Memory B cell (primary cell): ENCODE data around the gene SBNO2.

Experiments
- ATAC-seq: fragments of 150-1000 bp; cut with Tn5 transposase; 2 replicates; pipeline ENCODE4 v1.10.0; 2021; ENCODE audit warnings: low read depth, mild to moderate bottlenecking, moderate library complexity
- DNase-seq, 2 donors: peaks; one replicate each; pipeline ENCODE4 v3.0.0; 2022; ENCODE audit warnings: low spot score in 2 of 2
- H3K27ac Mint-ChIP-seq: one replicate; pipeline ENCODE4 v1.8.0; 2022; ENCODE audit warnings: mild to moderate bottlenecking, moderate library complexity, mixed read lengths
- H3K27me3 Mint-ChIP-seq: one replicate; pipeline ENCODE4 v1.8.0; 2022; ENCODE audit warnings: mixed read lengths
- H3K36me3 Mint-ChIP-seq: one replicate; pipeline ENCODE4 v1.8.0; 2022; ENCODE audit warnings: mild to moderate bottlenecking, mixed read lengths
- H3K4me1 Mint-ChIP-seq: one replicate; pipeline ENCODE4 v1.8.0; 2022; ENCODE audit warnings: mixed read lengths
- H3K4me3 Mint-ChIP-seq: one replicate; pipeline ENCODE4 v1.8.0; 2022; ENCODE audit warnings: mild to moderate bottlenecking, moderate library complexity, mixed read lengths
- H3K9me3 Mint-ChIP-seq: one replicate; pipeline ENCODE4 v1.8.0; 2022; ENCODE audit warnings: mixed read lengths

Gene SBNO2

DNA sequence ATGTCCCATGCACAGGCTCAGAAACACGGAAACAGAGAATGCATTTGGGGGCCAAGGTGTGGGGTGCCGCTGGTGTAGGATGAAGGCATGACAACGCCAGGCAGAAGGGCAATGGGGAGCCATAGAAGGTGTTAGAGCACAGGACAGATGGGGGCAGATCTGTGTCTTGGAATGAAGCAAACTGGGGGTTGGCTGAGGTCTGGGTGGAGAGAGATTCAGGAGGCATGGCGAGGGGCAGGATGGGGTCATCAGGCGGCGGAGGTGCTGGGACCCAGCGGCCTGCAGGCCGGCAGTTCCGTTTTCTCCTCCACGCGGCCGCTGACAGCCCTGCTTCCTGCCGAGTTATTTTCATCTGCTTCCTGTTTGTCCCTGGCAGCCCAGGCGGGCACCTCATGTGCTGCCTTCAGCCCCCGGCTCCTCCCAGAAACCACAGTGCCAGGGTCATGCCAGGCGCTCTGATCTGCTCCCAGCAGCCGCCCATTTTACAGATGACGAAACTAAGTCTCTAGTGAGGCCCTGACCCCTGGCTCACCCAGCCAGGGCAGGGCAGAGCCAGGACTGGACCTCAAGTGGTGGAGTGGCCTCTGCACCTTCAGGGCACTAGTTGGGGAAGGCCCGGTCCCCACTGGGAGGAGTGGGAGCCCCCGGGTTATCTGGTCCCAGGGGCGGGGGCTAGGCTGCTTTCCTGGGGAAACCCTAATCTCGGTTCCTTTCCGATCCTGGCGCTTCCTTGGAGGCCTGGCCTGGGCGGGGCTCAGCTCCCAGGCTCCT, 104.9 kb downstream of the SBNO2 start:
- peak overlapping the region; percentile 94 for H3K27ac Mint-ChIP-seq
- DNase-seq (peak; percentile 56 to 63), ATAC-seq (peak; percentile 43)
- peaks cover 21% of the 10 kb centered on the region for H3K36me3 Mint-ChIP-seq
- no peaks in the 10 kb centered on the region for H3K9me3 Mint-ChIP-seq
- H3K27me3 Mint-ChIP-seq = no peaks in the 10 kb centered on the region
- peak overlapping the region; percentile 92 for H3K4me3 Mint-ChIP-seq
- H3K4me1 Mint-ChIP-seq = peaks cover 41% of the 10 kb centered on the region

DNA sequence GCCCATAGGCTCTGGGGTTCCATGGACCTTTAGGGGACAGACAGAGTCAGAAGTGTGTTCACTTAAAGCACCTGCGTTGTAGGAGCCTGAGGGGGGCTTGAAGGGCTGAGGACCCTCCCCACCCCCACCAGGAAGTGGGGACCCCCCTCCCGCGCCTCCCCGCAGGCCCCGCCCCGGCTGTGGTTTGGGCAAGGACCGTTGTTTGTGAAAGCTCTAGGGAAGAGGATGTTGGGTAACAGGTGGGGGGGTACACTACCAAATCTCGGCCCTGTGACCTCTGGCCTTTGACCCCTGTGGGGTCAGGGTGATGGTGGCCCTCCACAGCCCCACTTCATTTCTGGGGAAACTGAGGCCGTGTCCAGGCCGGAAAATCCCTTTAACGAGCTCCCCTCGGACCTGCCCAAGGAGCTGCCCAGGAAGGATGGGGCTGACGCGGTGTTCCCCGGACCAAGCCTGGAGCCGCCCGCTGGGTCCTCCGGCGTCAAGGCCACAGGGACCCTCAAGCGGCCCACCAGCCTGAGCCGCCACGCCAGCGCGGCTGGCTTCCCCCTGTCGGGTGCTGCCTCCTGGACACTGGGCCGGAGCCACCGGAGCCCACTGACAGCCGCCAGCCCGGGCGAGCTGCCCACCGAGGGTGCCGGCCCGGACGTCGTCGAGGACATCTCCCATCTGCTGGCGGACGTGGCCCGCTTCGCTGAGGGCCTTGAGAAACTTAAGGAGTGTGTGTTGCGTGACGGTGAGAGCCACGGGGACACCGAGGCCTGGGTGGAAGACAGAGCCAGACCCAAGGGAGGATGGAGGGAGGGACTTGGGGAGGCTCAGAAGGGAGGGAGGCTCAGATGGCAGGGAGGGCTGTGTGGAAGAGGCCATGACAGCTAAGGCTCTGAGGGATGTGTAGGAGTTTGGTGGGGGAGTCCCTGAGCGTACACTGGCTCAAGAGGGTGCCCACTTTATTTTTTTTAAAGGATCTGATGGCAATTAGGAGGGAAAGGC, 105.8 kb downstream of the SBNO2 start:
- no peak for ATAC-seq
- Mint-ChIP-seq H3K27me3 (no peaks in the 10 kb centered on the region), H3K9me3 (no peaks in the 10 kb centered on the region), H3K4me3 (peak overlapping the region; percentile 92), H3K27ac (peak overlapping the region; percentile 94), H3K36me3 (peaks cover 20% of the 10 kb centered on the region), H3K4me1 (peaks cover 43% of the 10 kb centered on the region)
- DNase-seq = peak in 1 of 2 donors; percentile 54

DNA sequence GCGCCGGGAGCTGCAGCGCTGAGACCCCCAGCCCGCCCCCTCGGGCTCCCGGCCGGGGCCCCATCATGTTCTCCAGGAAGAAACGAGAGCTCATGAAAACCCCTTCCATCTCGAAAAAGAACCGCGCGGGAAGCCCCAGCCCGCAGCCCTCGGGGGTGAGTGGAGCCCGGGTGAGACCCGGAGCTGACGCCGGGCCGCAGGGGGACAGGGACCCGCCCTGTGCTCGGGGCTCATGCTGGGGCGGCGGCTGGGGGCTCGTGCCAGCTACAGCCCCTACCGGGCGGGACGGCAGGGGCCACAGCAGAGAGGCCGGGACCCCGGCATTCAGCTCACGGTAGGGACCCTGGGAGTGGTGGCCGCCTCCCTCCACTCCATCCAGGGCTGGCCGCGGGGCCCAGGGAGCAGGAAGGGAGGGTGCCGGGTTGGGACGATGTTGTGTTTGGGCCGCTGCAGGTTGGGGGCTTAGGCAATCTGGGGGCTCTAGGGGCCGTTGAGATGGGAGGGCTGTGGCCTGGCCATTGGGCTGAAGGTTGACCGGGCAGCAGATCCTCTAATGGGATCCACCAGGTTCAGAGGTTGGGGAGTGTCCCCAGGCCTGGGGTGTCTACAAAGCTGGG, 106.6 kb downstream of the SBNO2 start:
- peak overlapping the region; percentile 94 for H3K27ac Mint-ChIP-seq
- no peaks in the 10 kb centered on the region for H3K9me3 Mint-ChIP-seq
- peaks cover 47% of the 10 kb centered on the region for H3K4me1 Mint-ChIP-seq
- peak overlapping the region; percentile 92 for H3K4me3 Mint-ChIP-seq
- DNase-seq (peak; percentile 70 to 73), ATAC-seq (peak; percentile 58)
- H3K27me3 Mint-ChIP-seq = no peaks in the 10 kb centered on the region
- H3K36me3 Mint-ChIP-seq = peaks cover 22% of the 10 kb centered on the region

DNA sequence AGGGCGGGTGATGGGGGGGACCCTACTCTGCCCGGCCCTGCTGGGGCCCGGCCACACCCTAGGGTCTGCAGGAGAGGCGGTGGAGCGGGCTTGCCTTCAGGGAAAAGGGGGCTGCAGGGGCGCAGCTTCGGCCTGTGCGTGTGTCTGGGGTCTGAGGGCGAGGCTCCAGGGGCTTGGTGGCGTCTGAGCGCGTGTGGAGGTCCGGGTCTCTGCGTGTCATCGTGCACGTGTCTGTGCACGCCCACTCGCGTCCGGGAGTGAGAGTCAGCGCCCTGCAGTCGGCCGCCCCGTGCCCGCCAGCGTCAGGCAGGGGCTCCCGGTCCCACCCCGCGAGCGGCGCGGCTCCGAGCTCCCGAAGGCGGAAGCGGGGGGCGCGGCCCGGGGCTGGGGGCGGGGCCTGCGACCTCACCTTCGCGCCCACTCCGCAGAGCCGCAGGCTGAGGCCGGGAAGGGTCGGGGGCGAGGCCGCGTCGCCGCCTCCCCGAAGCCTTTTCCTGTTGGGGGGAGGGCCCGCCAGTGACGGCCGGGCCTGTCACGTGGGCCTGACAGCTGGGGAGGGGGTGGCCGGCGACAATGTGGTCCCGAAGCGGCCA, 107.2 kb downstream of the SBNO2 start, which contains the start of gene ARHGAP45:
ARHGAP45 (plus strand) TSS at position 420 of the 593 bp plus-strand sequence. CDS start 239 bp downstream, outside the sequence.
- Mint-ChIP-seq H3K27me3 (no peaks in the 10 kb centered on the region), H3K27ac (peak within 1 kb of the TSS; percentile 94), H3K4me1 (peaks cover 46% of the 10 kb centered on the region), H3K36me3 (peaks cover 21% of the 10 kb centered on the region), H3K4me3 (peak within 1 kb of the TSS; percentile 92), H3K9me3 (no peaks in the 10 kb centered on the region)
- peak; percentile 46 for ATAC-seq
- DNase-seq = peak; percentile 71 to 75

DNA sequence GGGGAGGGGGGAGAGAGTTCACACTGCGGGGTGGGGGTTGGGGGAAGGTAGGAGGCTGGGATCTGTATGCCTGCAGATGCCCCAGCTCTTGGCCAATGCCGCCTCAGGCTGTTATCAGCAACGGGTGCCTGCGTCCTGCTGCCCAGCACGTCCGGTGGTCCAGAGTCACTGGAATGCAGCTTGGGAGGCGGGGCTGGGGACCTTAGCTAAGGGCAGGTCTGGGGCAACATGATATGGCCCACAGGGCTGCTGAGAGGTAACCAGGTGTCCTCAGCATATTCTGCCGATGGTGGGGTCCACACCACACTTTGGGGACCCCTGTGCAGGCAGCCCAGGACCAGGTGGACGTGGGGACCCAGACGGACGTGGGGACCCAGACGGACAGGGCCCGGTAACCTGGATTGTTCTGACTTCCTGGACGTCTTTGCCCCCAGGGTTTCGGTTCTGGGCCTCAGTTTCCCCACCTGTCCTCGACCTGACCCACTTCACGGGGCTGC, 107.8 kb downstream of the SBNO2 start:
- peaks cover 43% of the 10 kb centered on the region for H3K4me1 Mint-ChIP-seq
- DNase-seq (no peak), ATAC-seq (no peak)
- peaks cover 22% of the 10 kb centered on the region for H3K36me3 Mint-ChIP-seq
- H3K27ac Mint-ChIP-seq = peak overlapping the region; percentile 94
- H3K9me3 Mint-ChIP-seq = no peaks in the 10 kb centered on the region
- no peaks in the 10 kb centered on the region for H3K27me3 Mint-ChIP-seq
- H3K4me3 Mint-ChIP-seq = peak overlapping the region; percentile 85

DNA sequence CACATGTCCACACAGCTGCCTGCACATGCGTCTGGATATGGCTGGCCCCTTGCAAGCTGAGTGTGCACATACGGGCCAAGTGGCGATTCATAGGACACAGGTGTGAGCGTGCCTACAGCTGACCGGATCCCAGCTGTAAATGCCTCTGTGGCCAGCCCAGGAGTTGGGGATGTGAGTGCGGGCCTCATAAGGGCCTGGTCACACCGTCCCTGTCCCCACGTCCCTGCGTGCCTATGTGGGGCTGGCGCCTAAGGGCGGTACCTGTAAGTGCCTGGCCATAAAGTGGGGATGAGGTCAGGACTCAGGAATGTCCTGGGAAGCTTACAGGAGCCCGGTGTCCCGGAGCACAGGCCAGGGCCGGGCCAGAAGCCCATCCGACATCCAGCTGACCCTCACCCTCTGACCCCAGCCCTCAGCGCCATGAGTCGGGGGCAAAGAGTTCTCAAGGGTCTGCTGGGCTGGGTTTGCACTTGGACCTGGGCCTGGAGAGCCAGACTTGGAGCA, 108.4 kb downstream of the SBNO2 start:
- no peak for DNase-seq
- H3K4me1 Mint-ChIP-seq = peaks cover 43% of the 10 kb centered on the region
- H3K9me3 Mint-ChIP-seq = no peaks in the 10 kb centered on the region
- H3K36me3 Mint-ChIP-seq = peaks cover 22% of the 10 kb centered on the region
- no peak for ATAC-seq
- no peak overlapping the region for H3K27ac Mint-ChIP-seq
- peak overlapping the region; percentile 67 for H3K4me3 Mint-ChIP-seq
- no peaks in the 10 kb centered on the region for H3K27me3 Mint-ChIP-seq

DNA sequence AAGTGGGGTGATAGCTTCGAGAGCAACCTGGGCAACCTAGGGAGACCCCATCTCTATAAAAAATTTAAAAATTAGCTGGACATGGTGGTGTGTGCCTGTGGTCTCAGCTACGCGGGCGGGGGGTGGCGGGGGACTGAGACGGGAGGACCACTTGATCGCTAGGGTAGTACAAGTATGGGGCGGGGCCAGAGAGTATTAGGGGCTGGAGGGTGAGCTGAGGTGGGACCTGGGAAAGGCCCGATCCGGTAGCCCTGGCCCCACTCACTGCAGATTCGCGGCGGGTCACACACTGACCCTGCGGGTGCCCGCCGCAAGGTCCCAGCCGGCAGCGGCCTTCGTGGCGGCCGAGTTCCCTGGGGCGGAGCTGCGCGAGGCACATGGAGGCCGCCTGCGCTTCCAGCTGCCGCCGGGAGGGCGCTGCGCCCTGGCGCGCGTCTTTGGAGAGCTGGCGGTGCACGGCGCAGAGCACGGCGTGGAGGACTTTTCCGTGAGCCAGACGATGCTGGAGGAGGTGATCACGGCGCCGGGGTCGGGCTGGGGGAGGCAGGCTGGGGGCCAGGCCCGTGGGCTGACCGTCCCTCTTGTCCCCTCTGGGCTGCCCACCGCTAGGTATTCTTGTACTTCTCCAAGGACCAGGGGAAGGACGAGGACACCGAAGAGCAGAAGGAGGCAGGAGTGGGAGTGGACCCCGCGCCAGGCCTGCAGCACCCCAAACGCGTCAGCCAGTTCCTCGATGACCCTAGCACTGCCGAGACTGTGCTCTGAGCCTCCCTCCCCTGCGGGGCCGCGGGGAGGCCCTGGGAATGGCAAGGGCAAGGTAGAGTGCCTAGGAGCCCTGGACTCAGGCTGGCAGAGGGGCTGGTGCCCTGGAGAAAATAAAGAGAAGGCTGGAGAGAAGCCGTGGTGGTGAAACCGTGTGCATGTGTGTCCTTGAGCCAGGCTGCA, 109.1 kb downstream of the SBNO2 start:
- peak; percentile 40 for ATAC-seq
- no peaks in the 10 kb centered on the region for H3K27me3 Mint-ChIP-seq
- H3K36me3 Mint-ChIP-seq = peaks cover 22% of the 10 kb centered on the region
- H3K9me3 Mint-ChIP-seq = no peaks in the 10 kb centered on the region
- no peak overlapping the region for H3K27ac Mint-ChIP-seq
- DNase-seq = peak; percentile 67 to 76
- peaks cover 43% of the 10 kb centered on the region for H3K4me1 Mint-ChIP-seq
- H3K4me3 Mint-ChIP-seq = peak overlapping the region; percentile 67

DNA sequence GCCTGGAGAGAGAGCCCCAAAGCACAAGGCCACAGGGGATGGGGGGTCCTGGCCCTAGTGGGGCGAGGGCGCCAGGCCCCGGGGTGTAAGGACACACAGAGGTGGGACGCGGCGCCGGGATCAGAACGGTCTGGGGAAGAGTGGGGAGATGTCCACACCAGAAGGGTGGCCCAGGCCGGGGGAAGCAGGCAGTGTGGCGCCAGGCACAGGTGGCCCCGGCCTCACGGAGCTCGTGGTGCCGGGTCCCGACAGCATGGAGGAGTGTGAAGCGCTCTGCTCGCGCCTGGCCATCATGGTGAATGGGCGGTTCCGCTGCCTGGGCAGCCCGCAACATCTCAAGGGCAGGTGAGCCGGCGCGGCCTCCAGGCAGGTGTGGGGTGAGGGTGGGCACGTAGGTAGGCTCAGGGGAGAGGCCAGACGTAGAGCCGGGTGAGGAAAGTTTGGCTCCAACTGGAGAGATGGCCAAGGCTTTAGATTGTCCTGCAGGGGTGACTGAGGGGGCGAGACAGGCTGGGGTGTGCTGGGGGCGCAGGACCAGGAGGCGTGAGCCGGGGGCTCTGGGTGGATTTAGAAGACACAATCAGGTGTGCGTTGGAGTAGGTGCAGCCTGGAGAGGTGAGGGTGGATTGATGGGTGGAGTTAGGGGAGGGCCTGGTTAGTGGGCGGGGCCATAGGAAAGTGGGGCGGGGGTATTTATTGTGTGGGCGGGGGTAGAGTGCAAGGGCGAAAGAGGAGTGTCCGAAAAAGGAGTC, 110.0 kb downstream of the SBNO2 start:
- Mint-ChIP-seq H3K36me3 (peaks cover 21% of the 10 kb centered on the region), H3K4me3 (peak overlapping the region; percentile 47), H3K9me3 (no peaks in the 10 kb centered on the region), H3K27ac (no peak overlapping the region), H3K4me1 (peaks cover 39% of the 10 kb centered on the region), H3K27me3 (no peaks in the 10 kb centered on the region)
- DNase-seq (no peak), ATAC-seq (no peak)

DNA sequence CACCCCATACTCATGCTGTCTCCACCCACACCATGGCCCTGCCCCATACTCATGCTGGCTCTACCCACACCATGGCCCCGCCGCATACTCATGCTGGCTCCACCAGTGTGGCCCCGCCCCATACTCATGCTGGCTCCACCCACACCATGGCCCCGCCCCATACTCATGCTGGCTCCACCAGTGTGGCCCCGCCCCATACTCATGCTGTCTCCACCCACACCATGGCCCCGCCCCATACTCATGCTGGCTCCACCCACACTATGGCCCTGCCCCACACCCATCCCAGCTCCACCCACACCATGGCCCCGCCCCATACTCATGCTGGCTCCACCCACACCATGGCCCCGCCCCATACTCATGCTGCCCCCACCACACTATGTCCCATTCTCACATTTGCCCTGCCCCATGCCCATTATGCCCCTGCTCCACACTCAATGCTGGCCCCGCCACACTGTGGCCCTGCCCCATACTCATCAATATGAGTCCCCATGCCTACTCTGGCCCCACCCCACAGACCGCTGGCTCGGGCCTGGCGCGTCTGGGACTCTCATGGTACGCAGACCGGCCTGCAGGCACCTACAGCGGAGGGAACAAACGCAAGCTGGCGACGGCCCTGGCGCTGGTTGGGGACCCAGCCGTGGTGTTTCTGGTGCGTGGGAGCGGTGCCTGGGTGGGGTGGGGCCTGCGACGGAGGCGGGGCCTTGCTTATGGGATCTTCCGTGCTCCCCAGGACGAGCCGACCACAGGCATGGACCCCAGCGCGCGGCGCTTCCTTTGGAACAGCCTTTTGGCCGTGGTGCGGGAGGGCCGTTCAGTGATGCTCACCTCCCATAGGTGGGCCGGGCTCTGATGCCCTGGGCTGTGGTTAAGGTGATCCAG, 110.8 kb downstream of the SBNO2 start:
- no peaks in the 10 kb centered on the region for H3K9me3 Mint-ChIP-seq
- H3K4me3 Mint-ChIP-seq = peak overlapping the region; percentile 39
- no peak overlapping the region for H3K27ac Mint-ChIP-seq
- H3K4me1 Mint-ChIP-seq = peaks cover 36% of the 10 kb centered on the region
- H3K36me3 Mint-ChIP-seq = peaks cover 17% of the 10 kb centered on the region
- ATAC-seq (peak; percentile 1), DNase-seq (peak in 1 of 2 donors; percentile 63)
- H3K27me3 Mint-ChIP-seq = no peaks in the 10 kb centered on the region

DNA sequence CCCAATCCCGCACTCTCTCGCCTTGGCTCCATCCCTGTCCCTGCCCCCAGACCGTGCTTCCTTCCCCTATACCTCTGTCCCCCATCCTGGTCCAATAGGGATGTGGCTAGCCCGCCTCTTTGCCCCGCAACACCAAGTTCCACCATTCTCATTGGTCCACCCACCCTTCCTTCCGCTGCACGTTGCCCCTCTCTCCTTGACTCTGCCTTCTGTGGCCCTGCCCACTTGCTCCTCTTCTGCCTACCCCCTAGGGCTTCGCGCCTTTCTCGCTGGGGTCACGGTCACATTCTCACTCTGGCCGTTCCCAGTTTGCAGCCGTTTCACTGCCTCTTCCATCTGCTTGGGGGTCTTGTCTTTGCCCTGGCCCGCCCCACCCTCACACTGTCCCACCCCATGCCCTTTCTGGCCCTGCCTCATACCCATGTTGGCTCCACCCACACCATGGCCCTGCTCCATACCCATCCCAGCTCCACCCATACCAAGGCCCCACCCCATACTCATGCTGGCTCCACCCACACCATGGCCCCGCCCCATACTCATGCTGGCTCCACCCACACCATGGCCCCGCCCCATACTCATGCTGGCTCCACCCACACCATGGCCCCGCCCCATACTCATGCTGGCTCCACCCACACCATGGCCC, 111.6 kb downstream of the SBNO2 start:
- Mint-ChIP-seq H3K36me3 (peaks cover 18% of the 10 kb centered on the region), H3K4me1 (peaks cover 43% of the 10 kb centered on the region), H3K9me3 (no peaks in the 10 kb centered on the region), H3K27ac (no peak overlapping the region), H3K4me3 (no peak overlapping the region), H3K27me3 (no peaks in the 10 kb centered on the region)
- DNase-seq (no peak), ATAC-seq (no peak)

DNA sequence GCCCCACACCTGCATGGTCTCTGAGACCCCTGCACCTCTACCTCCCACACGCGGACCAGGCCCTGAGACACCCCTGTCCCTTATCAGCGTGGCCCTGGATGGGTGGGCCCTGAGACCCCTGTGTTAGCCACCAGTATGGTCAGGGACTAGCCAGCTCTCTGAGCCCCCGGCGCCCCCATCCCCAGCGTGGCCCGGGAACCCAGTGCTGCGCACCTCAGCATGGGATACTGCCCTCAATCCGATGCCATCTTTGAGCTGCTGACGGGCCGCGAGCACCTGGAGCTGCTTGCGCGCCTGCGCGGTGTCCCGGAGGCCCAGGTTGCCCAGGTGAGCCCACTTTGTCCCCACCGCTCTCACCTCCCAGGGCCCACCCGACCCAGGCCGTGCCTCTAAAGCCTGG, 112.1 kb downstream of the SBNO2 start:
- DNase-seq = no peak
- no peaks in the 10 kb centered on the region for H3K27me3 Mint-ChIP-seq
- peaks cover 47% of the 10 kb centered on the region for H3K4me1 Mint-ChIP-seq
- H3K4me3 Mint-ChIP-seq = no peak overlapping the region
- no peaks in the 10 kb centered on the region for H3K9me3 Mint-ChIP-seq
- peaks cover 21% of the 10 kb centered on the region for H3K36me3 Mint-ChIP-seq
- no peak overlapping the region for H3K27ac Mint-ChIP-seq
- no peak for ATAC-seq
